Breast epithelium (tissue), 4 donors: ENCODE measurements around the gene SELPLG. TPM values are rescaled to one million over a fixed set of nuclear protein-coding genes. Genes with fewer than 3 reads are reported as not detected.
A peak's percentile ranks its signal among the peaks of the same experiment; 100 is the strongest.

Experiments
- DNase-seq, 2 donors: peaks; one replicate each; pipeline ENCODE4 v3.0.0-alpha.2; 2019; ENCODE audit warnings: low spot score in 2 of 2
- H3K27ac ChIP-seq, 2 donors: fragments of 200-600 bp; sonication (generic) in 1 of 2; one replicate each; pipeline ENCODE4 v1.5.1; 2016 to 2019; ENCODE audit warnings: mild to moderate bottlenecking in 1 of 2
- H3K27me3 ChIP-seq, 2 donors: fragments of 200-600 bp; sonication (generic) in 1 of 2; one replicate each; pipeline versions ENCODE4 v1.5.1 to v1.6.0; 2017 to 2019; ENCODE audit warnings: control low read depth in 1 of 2, mild to moderate bottlenecking in 1 of 2
- H3K36me3 ChIP-seq: fragments of 200-600 bp; one replicate; pipeline ENCODE4 v1.5.1; 2019
- H3K4me1 ChIP-seq, 2 donors: fragments of 200-600 bp; sonication (generic); one replicate each; pipeline ENCODE4 v1.5.1; 2016 to 2019; ENCODE audit warnings: control low read depth in 1 of 2
- H3K4me3 ChIP-seq, 3 donors: fragments of 200-600 bp; sonication (generic); 1 replicate in 2 of 3; 2 replicates in 1 of 3; pipeline ENCODE4 v1.5.1; 2016 to 2019; ENCODE audit warnings: mild to moderate bottlenecking in 3 of 3, moderate library complexity in 2 of 3
- H3K9me3 ChIP-seq, 2 donors: fragments of 200-600 bp; sonication (generic) in 1 of 2; one replicate each; pipeline ENCODE4 v1.5.1; 2016 to 2019; ENCODE audit warnings: control low read depth in 1 of 2
- CTCF ChIP-seq, 3 donors: fragments of 450-650 bp; IDR thresholded peaks; one replicate each; pipeline ENCODE4 v1.5.1; 2016 to 2017; ENCODE audit warnings: antibody characterized with exemption in 3 of 3, mild to moderate bottlenecking in 3 of 3, moderate library complexity in 3 of 3
- POLR2A ChIP-seq: fragments of 450-650 bp; IDR thresholded peaks from one replicate; pipeline ENCODE4 v1.6.1; 2016; ENCODE audit warnings: antibody characterized with exemption, mild to moderate bottlenecking, moderate library complexity
- POLR2AphosphoS5 ChIP-seq, 3 donors: sonication (generic); formaldehyde crosslinking; IDR thresholded peaks; one replicate each; pipeline ENCODE4 v1.6.1; 2017; ENCODE audit warnings: antibody characterized with exemption in 3 of 3
- intact Hi-C: fragments of 100-400 bp; cut with DNase I; formaldehyde crosslinking; loops from one replicate; pipeline ENCODE4 v1.15.1; 2023; ENCODE audit warnings: low total_unique reads
- total RNA-seq, 3 donors: library from RNA; depleted of rRNA; stranded (reverse); fragments of >200 nt; gene quantifications; one replicate each; pipeline ENCODE4 v1.1.0, GENCODE V29; 2016

Gene SELPLG
- total RNA-seq, 3 donors from 2014 or later = 5.2 to 16.6 (median 6.7) TPM

GRCh38 chr12:108615918-108616317 is 17.8 kb downstream of the SELPLG start:
- no peaks in the 10 kb centered on the region for H3K27me3 ChIP-seq
- no peaks in the 10 kb centered on the region for H3K36me3 ChIP-seq
- no peak for TF ChIP-seq POLR2A
- TF ChIP-seq CTCF (IDR thresholded peaks at IDR 0.05) = no peak
- TF ChIP-seq POLR2AphosphoS5 (IDR thresholded peaks at IDR 0.05) = no peak
- no peak overlapping the region for H3K4me3 ChIP-seq
- intact Hi-C loops = loop anchor here (5.0 kb wide), 1 partner anchor 49 kb away; no protein-coding TSS in a partner anchor
- H3K9me3 ChIP-seq = no peaks in the 10 kb centered on the region
- DNase-seq = no peak
- H3K27ac ChIP-seq = no peak overlapping the region
- no peaks in the 10 kb centered on the region for H3K4me1 ChIP-seq

- intact Hi-C loops = loop anchor here (5.0 kb wide), 1 partner anchor 47 kb away; no protein-coding TSS in a partner anchor
- H3K9me3 ChIP-seq = no peaks in the 10 kb centered on the region
- H3K4me3 ChIP-seq = no peak overlapping the region
- no peaks in the 10 kb centered on the region for H3K27me3 ChIP-seq
- DNase-seq = no peak
- TF ChIP-seq CTCF (IDR thresholded peaks at IDR 0.05) = no peak
- no peak for TF ChIP-seq POLR2AphosphoS5 (IDR thresholded peaks at IDR 0.05)
- TF ChIP-seq POLR2A = no peak
- no peaks in the 10 kb centered on the region for H3K36me3 ChIP-seq
- H3K4me1 ChIP-seq = no peaks in the 10 kb centered on the region
- H3K27ac ChIP-seq = no peak overlapping the region
Measured at GRCh38 chr12:108614639-108615038, 19.1 kb downstream of the SELPLG start.

- Histone ChIP-seq H3K4me3 (no peak overlapping the region), H3K4me1 (no peaks in the 10 kb centered on the region), H3K27me3 (no peaks in the 10 kb centered on the region), H3K36me3 (no peaks in the 10 kb centered on the region), H3K27ac (no peak overlapping the region), H3K9me3 (no peaks in the 10 kb centered on the region)
- no peak for TF ChIP-seq POLR2AphosphoS5 (IDR thresholded peaks at IDR 0.05)
- no peak for TF ChIP-seq POLR2A
- TF ChIP-seq CTCF (IDR thresholded peaks at IDR 0.05) = no peak
- DNase-seq = no peak
- intact Hi-C loops = no loop called here
Measured at GRCh38 chr12:108614041-108614440, 19.7 kb downstream of the SELPLG start.

- no peak for TF ChIP-seq POLR2A
- no peak for TF ChIP-seq CTCF (IDR thresholded peaks at IDR 0.05)
- no peak for TF ChIP-seq POLR2AphosphoS5 (IDR thresholded peaks at IDR 0.05)
- Histone ChIP-seq H3K36me3 (no peaks in the 10 kb centered on the region), H3K9me3 (no peaks in the 10 kb centered on the region), H3K27ac (peak overlapping the region in 1 of 2 donors; percentile 1), H3K4me1 (no peaks in the 10 kb centered on the region), H3K27me3 (no peaks in the 10 kb centered on the region), H3K4me3 (no peak overlapping the region)
- intact Hi-C loops = no loop called here
- no peak for DNase-seq
Measured at GRCh38 chr12:108613548-108613947, 20.1 kb downstream of the SELPLG start.

- Histone ChIP-seq H3K27ac (no peak overlapping the region), H3K4me3 (no peak overlapping the region), H3K9me3 (no peaks in the 10 kb centered on the region), H3K36me3 (no peaks in the 10 kb centered on the region), H3K4me1 (no peaks in the 10 kb centered on the region), H3K27me3 (no peaks in the 10 kb centered on the region)
- TF ChIP-seq POLR2A (no peak), CTCF (IDR thresholded peaks at IDR 0.05) (no peak), POLR2AphosphoS5 (IDR thresholded peaks at IDR 0.05) (no peak)
- intact Hi-C loops = no loop called here
- DNase-seq = no peak
Measured at GRCh38 chr12:108612788-108613282, 20.9 kb downstream of the SELPLG start.
